ENCODE results near the gene SLITRK6.
"Not testable (repeated sequence)": the region's sequence is repeated elsewhere in the genome, so short reads cannot be mapped to it uniquely, and the experiment has no call there.

The SLITRK6 gene, protein sequence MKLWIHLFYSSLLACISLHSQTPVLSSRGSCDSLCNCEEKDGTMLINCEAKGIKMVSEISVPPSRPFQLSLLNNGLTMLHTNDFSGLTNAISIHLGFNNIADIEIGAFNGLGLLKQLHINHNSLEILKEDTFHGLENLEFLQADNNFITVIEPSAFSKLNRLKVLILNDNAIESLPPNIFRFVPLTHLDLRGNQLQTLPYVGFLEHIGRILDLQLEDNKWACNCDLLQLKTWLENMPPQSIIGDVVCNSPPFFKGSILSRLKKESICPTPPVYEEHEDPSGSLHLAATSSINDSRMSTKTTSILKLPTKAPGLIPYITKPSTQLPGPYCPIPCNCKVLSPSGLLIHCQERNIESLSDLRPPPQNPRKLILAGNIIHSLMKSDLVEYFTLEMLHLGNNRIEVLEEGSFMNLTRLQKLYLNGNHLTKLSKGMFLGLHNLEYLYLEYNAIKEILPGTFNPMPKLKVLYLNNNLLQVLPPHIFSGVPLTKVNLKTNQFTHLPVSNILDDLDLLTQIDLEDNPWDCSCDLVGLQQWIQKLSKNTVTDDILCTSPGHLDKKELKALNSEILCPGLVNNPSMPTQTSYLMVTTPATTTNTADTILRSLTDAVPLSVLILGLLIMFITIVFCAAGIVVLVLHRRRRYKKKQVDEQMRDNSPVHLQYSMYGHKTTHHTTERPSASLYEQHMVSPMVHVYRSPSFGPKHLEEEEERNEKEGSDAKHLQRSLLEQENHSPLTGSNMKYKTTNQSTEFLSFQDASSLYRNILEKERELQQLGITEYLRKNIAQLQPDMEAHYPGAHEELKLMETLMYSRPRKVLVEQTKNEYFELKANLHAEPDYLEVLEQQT

DNA sequence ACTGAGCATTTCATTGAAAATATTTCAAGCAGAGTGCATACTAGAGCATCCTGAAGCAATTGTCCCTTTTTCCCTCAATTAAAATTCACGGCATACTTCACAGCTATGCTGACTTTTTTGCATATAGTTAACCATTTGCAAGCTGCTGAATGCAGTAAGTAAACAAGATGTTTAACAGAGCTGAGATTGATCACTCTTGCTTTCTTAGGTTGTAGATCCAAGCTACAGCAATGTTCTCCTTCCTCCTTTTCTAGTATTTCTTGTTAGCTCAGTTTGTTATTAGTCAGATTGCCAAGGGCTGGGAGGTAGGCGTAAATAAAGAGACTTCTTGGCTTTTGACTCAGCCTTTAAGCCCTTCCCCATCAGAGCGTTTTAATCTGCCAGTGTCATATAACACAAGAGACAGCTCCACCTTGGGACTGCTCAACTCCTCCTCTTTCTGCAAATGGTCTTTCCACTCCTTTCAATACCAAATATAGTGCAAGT, at the start of gene SLITRK6:
SLITRK6 (minus strand) TSS at position 323 of the 486 bp plus-strand sequence. CDS start 2,911 bp downstream, outside the sequence.
- peak; percentile 77 for DNase-seq (ENCODE audit: low read depth)

DNA sequence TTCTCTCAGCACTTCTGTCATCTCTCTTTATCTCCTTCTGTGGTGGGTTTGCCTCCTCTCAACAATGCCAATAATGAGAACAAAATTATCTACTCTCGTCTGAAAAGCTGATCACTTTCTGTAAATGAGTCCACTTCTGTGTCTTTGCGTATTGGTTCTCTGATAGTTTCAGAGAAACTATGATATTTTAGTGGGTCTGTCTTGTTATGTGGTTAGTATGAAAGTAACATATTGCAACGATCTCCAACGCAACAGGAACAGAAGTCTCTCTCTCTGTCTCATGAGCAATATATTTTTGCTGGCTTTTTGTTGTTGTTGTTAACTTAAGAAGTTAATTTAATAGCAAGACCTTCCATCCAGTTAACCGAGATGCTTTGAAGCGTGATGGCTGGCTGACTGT, 47.8 kb upstream of the SLITRK6 start:
- no peak for DNase-seq (ENCODE audit: low read depth)

GRCh38 chr13:85841427-85841826, 42.2 kb upstream of the SLITRK6 start:
- DNase-seq (ENCODE audit: low read depth) = no peak

- DNase-seq (ENCODE audit: low read depth) = no peak
Observed at GRCh38 chr13:85833921-85834320, 34.7 kb upstream of the SLITRK6 start.

- peak; percentile 19 for DNase-seq (ENCODE audit: low read depth)
Observed at GRCh38 chr13:85828094-85828684, 29.0 kb upstream of the SLITRK6 start.

- DNase-seq (ENCODE audit: low read depth) = peak; percentile 38
Observed at GRCh38 chr13:85825454-85825853, 26.2 kb upstream of the SLITRK6 start.

DNA sequence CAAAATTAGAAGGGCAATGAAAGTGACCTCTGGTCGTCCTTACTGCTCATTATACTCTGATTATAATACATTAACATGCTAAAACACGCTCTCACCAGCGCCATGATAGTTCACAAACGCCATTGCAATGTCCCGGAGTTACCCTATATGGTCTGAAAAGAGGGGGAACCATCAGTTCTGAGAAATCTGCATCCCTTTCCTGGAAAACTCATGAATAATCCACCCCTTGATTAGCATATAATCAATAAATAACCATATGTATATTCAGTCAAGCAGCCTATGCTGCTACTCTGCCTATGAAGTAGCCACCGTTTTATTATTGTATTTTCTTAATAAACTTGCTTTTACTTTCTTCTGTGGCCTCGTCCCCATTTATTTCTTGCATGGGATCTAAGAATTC, 24.6 kb upstream of the SLITRK6 start:
- no peak for DNase-seq (ENCODE audit: low read depth)

GRCh38 chr13:85819513-85819912, 20.3 kb upstream of the SLITRK6 start:
- no peak for DNase-seq (ENCODE audit: low read depth)

- DNase-seq (ENCODE audit: low read depth) = no peak
Observed at GRCh38 chr13:85816413-85816812, 17.2 kb upstream of the SLITRK6 start.

- DNase-seq (ENCODE audit: low read depth) = no peak
Observed at GRCh38 chr13:85812282-85812681, 13.1 kb upstream of the SLITRK6 start.

DNA sequence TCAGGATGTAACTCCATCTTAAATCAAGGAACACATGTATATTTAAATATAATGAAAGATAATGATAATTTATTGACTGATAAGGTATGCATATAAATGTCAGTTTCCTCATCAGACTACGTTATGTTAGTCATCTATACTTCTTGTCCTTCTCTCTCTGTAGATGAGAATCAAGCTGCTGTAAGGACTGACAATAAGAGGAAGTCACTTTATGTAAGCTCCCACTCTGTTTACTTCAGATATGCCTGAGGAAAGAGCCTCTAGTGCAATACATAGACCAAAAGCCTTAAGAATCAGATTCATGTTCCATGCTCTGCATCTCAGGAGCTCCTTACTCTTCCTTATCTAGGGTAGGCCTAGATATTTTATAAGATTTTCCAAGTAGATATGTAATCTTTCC, 9.6 kb upstream of the SLITRK6 start:
- no peak for DNase-seq (ENCODE audit: low read depth)

GRCh38 chr13:85806553-85807175, 7.4 kb upstream of the SLITRK6 start:
- DNase-seq (ENCODE audit: low read depth) = peak; percentile 52

DNA sequence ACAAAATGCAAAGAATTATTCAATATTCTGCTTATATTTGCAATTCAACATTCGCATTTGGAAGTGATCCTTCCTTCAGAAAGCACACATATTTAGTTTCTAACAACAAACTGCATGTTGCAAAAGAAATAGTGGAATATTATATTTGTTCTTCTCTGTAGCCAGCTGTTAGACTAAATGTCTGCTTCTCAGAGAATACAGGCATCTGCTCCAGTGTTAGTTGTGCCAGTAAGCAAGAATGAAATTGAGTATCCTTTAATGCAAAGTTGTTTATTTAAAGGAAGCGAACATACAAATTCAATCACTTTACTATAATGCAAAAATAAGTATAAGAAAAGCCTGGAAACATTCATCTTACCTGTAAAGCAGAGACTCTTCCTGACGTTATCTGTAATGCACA, 663 bp downstream of the SLITRK6 start:
- DNase-seq (ENCODE audit: low read depth) = no peak

GRCh38 chr13:85797311-85797710, 1.9 kb downstream of the SLITRK6 start:
- no peak for DNase-seq (ENCODE audit: low read depth)

DNA sequence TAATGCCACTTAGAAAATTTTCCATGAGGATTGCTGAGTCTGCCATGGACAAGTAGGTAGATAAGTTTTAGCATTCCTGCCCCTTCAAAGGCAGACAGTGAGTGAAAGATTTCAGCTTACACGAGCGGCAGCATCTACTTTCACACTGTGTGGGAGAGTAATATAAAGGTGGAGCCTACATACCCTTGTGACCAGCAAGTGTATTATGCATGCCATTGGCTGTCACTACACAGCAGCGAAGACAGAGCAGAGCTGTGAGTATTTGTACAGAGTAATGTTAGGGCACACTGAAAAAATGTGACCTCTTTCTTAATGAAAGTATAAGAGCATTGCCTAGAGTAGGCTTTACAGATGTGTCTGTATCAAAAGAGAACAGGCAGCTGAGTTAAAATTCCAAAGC, 14.0 kb downstream of the SLITRK6 start:
- DNase-seq (ENCODE audit: low read depth) = no peak

DNA sequence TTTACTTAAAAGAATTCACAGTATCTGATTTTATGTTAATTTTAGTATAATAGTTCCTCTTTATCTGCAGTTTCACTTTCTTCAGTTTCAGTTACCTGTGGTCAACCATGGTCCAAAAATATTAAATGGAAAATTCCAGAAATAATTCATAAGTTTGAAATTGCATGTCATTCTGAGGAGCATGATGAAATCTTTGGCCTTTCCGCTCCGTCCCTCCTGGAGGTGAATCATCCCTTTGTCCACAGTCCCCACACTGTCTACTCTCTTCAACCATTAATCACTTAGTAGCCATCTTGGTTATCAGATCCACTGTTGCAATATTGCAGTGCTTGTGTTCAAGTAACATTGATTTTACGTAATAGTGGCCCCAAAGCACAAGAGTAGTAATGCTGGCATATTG, 26.9 kb downstream of the SLITRK6 start:
- DNase-seq (ENCODE audit: low read depth) = peak; percentile 48

DNA sequence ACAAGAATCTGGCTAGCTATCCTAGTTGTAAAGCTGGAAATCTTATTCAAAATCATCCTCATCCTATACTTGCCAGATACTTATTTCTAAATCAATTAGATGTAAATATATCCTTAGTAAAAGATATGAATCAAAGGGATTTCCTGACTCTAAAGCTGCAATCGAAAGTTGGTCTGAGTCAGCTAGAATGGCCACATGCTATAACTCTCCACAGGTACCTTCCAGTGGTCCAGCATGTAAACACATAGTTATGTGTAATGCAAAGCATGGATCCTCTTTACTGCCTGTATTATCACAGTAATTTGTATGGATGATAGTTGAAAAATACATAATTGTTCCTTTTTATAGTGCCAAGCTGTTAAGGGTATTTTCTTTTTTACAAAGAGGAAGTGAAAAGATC, 27.4 kb downstream of the SLITRK6 start:
- peak; percentile 36 for DNase-seq (ENCODE audit: low read depth)

- no peak for DNase-seq (ENCODE audit: low read depth)
Observed at GRCh38 chr13:85768946-85769345, 30.3 kb downstream of the SLITRK6 start.

DNA sequence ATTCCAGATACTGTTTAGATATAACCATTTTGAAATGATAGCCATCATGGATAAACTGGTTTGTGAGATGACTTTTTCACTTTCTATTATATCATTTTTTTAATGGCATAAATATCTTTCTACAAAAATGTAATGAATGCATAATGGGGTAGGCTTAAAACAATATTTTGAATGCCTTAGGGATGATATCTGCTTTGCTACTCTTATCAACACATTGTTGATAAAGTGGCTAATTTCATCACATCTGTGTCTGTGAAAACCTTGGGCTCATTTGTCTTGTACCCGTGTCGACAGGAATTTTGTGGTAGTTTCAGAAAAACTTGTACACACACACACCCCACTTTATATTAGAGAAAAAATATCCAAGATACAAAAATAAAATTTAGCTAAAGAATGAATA, 44.1 kb downstream of the SLITRK6 start:
- no peak for DNase-seq (ENCODE audit: low read depth)

DNA sequence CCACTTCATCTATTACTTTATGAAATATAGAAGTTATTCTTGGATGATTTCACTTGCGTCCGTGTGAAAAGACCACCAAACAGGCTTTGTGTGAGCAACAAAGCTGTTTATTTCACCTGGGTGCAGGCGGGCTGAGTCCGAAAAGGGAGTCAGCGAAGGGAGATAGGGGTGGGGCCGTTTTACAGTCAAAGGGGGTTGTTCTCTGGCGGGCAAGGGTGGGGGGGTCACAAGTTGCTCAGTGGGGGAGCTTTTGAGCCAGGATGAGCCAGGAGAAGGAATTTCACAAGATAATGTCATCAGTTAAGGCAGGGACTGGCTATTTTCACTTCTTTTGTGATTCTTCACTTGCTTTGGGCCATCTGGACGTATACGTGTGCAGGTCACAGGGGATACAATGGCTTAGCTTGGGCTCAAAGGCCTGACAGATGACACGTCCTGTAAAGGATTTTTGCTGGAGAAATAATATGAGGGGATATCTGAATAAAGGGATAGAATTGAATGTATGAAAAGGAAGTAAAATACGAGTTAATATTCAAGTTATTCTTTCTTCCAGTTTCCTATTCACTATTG, 55.9 kb downstream of the SLITRK6 start:
- DNase-seq (ENCODE audit: low read depth) = not testable (repeated sequence)

Data from iris pigment epithelial cell (primary cell).